ENCODE results near the gene INTS6L.
"Not testable (repeated sequence)": the region's sequence is repeated elsewhere in the genome, so short reads cannot be mapped to it uniquely, and the experiment has no call there.

Gene INTS6L

DNA sequence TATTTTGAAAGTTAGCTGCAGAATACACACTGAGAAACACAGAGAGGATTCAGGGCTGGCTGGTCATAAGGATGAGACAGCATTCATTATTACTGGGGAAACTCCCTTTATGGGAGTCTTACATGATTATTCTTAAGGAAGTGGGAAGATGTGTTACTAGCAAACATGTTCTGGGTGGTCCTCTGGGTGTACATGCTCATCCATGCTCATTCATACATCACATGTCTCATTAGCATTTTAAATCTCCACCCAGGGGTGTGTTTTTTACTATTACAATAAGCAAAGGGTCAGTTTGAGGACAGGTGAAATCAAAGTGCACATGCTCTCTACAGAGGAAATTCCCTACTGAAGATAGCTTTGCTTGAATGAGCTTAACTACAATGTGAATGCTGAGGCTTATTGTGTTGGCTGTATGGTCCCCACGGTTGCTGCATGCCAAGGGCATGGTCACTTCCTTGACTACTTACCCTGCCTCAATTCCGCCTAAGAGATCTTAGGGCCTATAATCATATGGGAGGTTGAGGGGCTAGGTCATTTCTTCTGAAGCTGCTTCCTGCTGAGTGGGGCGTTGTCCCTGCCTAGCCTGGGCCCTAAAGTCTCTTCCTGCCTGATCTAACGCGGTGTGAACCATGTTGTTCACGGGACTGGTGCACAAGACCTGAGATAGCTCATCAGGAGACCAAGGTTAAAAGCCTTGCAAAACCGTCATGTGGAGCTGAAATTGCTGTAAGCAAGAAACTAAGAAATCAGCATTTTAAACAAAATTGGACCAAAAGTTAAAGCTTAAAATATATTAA lies 104.1 kb downstream of the INTS6L start:
- DNase-seq (ENCODE audit: low spot score), result not testable (repeated sequence)

DNA sequence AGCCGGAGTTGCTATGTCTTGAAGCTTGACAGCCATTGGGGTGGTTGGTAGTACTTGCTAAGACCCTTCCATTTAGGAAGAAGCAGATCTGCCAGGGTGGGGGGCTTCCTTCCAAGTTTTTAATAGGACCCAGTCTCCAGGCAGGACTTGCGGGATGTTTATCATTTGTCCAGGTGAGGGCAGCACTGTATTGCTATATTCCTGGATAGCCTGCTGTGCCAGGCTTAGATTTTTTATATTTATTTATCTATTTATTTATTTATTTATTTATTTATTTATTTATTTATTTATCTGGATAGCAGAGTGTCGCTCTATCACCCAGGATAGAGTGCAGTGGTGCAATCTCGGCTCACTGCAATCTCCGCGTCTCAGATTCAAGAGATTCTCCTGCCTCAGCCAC lies 105.5 kb downstream of the INTS6L start:
- peak; percentile 32 for DNase-seq (ENCODE audit: low spot score)

DNA sequence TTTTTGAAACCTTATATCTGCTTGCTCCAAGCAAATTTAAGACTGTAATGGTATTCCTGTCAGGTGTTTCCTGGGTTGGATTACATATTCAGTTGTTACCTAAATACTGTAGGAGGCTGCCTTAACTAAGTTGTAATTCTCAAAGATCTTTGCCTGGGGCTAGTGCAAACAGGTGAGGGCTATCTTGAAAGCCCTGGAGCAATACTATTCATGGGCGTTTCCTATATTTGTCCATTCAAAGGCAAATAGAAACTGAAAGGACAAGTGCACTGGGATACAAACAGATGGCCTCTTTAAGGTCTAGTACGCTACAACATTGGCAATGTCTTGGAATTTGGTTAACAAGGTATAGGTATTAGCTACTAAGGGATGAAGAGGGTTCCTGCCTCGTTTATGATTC lies 108.9 kb downstream of the INTS6L start:
- no peak for DNase-seq (ENCODE audit: low spot score)

All from RKO (cell line).